OCI-M2 (cell line): ENCODE data around the gene UBR7.
A peak's percentile ranks its signal among the peaks of the same experiment; 100 is the strongest.
"Not testable (repeated sequence)": the region's sequence is repeated elsewhere in the genome, so short reads cannot be mapped to it uniquely, and the experiment has no call there.

Experiments
- DNase-seq: peaks from one replicate; lab custom pipeline; 2025; ENCODE audit not compliant: unreplicated experiment; lab: John Stamatoyannopoulos, UW

UBR7 gene, protein sequence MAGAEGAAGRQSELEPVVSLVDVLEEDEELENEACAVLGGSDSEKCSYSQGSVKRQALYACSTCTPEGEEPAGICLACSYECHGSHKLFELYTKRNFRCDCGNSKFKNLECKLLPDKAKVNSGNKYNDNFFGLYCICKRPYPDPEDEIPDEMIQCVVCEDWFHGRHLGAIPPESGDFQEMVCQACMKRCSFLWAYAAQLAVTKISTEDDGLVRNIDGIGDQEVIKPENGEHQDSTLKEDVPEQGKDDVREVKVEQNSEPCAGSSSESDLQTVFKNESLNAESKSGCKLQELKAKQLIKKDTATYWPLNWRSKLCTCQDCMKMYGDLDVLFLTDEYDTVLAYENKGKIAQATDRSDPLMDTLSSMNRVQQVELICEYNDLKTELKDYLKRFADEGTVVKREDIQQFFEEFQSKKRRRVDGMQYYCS

DNA sequence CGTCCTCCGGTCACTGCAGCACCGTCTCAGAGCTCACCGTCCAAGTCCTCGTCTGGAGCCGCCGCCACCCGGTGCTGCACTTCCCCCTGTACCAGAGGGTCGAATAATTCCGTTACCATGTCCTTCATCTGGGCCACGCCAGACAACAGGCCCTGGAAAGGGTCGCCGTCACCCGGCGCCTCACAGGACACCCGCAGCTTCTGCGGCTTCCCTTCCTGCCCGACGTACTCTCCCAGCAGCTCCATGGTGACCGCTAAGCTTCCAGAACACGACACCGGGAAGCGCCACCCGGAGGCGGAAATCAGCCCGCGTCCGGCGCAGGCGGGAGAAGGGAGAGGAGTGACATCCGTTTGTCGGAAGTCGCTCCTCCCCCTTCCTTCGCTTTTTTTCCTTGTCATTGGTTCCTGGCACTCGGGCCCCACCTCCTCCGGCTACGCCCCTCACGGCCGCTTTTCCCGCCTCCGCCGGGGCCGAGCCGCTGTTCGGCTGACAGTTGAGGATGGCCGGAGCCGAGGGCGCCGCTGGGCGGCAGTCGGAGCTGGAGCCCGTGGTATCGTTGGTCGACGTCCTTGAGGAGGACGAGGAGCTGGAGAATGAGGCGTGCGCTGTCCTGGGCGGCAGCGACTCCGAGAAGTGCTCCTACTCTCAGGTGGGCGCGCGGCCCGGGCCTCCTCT is at the start of gene UBR7, which contains the start of gene GON7:
Gene UBR7, plus strand, starts transcription at position 464 of the 675 bp plus-strand sequence. Its CDS starts 36 bp downstream, at position 500.
Gene GON7, minus strand, starts transcription at position 273 of the 675 bp plus-strand sequence. Its CDS starts 28 bp downstream, at position 245.
- DNase-seq: peak; percentile 88

DNA sequence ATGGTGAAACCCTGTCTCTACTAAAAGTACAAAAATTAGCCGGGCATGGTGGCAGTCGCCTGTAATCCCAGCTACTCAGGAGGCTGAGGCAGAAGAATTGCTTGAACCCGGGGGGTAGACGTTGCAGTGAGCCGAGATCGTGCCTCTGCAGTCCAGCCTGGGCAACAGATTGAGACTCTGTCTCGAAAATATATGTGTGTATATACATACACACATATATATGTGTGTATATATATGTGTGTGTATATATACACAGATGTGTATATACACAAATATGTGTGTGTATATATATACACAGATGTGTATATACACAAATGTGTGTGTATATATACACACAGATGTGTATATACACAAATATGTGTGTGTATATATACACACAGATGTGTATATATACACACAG is 48.7 kb upstream of the UBR7 start:
- not testable (repeated sequence) for DNase-seq

DNA sequence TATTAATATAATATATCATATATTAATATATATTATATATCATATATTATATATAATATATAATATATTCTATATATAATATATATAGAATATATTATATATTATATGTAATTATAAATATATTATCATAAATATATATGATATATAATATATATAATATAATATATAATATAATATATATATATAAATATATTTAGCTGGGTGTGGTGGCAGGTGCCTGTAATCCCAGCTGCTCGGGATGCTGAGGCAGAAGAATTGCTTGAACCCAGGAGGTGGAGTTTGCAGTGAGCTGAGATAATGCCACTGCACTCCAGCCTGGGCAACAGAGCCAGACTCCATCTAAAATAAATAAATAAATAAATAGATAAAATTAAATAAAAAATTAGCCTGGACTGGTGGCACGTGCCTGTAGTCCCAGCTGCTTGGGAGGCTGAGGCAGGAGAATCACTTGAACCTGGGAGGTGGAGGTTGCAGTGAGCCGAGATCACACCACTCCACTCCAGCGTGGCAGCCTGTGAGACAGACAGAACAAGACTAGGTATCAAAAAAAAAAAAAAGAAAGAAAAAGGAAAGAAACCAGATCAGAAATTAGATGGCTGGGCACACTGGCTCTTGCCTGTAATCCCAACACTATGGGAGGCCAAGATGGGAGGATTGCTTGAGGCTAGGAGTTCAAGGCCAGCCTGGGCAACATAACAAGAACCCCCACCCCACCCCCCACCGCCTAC is 47.3 kb upstream of the UBR7 start:
- not testable (repeated sequence) for DNase-seq

DNA sequence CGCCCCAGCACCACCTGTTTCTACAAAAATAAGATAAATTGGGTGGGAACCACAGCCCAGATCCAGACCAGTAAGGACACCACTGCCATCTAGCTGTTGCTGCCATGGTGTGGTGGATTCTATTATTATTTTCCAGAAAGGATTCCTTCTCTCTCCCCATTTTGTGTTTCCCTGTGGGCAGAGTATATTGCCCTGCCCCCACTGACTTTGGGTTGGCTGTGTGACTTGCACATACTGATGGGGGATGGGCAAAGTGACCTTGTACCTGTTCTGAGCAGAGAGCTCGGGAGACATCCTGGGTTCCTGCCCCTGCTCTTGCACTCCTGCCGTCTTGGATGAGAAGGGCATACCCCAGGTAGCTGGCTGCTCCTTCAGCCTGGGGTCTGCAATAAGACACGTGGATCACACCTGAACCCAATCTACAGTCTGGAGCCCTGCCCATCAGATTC is 46.7 kb upstream of the UBR7 start:
- DNase-seq: no peak

DNA sequence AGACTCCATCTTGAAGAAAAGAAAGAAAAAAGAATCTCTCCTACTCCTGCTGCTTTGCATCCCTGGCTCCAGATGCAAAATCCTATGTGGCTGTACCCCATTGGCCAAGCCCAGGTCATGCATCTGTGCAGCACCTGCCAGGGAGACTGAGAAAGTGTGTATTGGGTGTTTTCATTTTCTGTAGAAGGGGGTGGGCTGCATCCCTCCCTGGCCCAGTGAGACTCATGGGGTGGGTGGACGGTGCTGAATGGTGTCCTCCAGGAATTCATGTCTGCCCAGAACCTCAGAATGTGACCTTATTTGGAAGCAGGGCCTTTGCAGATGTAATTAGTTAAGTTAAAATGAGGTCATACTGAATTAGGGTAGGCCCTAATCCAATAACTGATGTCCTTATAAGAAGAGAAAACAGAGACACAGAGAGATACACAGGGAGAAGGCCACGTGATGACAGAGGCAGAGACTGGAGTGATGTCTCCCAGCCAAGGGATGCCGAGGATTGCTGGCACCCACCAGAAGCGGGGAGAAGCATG is 45.6 kb upstream of the UBR7 start:
- no peak for DNase-seq

DNA sequence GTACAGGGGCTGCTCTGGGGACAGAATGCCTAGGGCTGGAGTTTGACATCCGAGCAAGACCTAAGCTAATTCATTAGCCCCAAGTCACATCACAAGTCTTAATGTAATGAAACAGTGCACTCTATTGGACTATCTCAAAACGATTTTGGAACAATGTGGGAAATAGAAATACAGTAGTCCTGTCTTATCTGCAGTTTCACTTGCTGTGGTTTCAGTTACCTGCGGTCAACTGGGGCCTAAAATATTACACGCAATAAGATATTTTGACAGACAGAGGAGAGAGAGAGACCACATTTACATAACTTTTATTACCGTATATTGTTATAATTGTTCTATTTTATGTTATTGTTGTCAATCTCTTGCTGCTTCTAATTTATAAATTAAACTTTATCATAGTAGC is 43.5 kb upstream of the UBR7 start:
- DNase-seq: peak; percentile 22

DNA sequence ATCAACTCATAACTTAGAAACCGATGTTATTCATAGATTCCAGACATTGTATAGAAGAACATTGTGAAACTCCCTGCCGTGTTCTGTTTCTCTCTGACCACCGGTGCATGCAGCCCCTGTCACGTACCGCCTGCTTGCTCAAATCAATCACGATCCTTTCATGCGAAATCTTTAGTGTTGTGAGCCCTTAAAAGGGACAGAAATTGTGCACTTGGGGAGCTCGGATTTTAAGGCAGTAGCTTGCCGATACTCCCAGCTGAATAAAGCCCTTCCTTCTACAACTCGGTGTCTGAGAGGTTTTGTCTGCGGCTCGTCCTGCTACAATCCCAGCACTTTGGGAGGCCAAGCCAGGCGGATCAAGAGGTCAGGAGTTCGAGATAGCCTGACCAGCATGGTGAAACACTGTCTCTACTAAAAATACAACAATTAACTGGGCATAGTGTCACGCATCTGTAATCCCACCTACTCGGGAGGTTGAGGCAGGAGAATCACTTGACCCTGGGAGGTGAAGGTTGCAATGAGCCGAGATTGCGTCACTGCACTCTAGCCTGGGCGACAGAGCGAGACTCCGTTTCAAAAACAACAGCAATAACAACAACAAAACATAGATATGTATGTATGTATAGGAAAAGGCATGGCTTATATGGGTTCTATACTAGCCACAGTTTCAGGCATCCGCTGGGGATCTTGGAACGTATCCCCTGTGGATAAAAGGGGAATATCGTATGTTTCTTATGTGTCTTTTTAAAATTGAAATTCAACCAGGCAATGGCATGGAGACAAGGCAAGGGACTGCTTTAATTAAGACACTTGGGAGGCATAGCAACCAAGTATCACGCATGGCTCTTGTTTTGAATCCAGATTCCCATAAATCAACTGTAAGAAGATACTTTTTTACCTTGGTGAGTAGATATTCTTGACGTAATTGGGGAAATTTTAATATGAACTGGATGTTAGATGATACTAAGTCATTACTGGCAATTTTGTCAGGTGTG is 41.5 kb upstream of the UBR7 start:
- DNase-seq: not testable (repeated sequence)

DNA sequence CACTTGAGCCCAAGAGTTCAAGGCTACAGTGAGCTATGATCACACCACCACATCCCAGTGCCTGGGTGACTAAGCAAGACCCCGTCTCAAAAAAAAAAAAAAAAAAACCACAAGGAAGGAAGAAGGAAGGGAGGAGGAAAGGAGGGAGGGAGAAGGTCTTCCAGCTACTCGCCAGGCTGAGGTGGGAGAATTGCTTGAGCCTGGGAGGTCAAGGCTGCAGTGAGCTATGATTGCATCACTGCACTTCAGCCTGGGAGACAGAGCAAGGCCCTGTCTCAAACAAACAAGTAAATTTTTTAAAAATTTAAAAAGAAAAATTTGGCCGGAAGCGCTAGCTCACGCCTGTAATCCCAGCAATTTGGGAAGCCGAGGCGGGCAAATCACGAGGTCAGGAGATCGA is 38.4 kb upstream of the UBR7 start:
- DNase-seq: not testable (repeated sequence)

DNA sequence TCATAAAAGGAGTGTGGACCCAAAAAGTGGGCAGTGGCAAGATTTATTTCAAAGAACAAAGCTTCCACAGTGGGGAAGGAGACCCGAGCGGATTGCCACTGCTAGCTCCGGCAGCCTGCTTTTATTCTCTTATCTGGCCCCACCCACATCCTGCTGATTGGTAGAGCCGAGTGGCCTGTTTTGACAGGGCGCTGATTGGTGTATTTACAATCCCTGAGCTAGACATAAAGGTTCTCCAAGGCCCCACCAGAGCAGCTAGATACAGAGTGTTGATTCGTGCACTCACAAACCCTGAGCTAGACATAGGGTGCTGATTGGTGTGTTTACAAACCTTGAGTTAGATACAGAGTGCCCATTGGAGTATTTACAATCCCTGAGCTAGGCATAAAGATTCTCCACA is 37.4 kb upstream of the UBR7 start:
- not testable (repeated sequence) for DNase-seq

DNA sequence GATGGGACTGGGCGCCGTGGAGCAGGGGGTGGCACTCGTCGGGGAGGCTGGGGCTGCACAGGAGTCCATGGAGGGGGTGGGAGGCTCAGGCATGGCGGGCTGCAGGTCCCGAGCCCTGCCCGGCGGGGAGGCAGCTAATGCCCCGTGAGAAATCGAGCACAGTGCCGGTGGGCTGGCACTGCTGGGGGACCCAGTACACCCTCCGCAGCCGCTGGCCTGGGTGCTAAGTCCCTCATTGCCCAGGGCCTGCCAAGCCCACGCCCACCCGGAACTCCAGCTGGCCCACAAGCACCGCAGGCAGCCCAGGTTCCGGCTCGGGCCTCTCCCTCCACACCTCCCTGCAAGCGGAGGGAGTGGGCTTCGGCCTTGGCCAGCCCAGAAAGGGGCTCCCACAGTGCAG is 36.9 kb upstream of the UBR7 start:
- DNase-seq: not testable (repeated sequence)

DNA sequence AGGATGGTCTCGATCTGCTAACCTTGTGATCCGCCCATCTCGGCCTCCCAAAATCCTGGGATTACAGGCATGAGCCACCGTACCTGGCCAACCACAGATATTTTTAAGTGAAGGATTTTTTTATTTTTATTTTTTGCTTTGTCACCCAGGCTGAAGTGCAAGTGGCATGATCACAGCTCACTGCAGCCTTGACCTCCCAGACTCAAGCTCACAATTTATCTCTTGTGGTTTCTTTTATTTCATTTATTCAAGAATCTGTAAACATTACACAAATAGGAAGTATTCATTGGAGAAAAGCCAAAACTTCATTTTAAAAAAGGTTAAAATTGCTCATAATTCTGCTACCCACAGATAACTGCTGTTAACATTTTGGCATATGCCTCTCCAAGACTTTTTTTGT is 35.7 kb upstream of the UBR7 start:
- no peak for DNase-seq

DNA sequence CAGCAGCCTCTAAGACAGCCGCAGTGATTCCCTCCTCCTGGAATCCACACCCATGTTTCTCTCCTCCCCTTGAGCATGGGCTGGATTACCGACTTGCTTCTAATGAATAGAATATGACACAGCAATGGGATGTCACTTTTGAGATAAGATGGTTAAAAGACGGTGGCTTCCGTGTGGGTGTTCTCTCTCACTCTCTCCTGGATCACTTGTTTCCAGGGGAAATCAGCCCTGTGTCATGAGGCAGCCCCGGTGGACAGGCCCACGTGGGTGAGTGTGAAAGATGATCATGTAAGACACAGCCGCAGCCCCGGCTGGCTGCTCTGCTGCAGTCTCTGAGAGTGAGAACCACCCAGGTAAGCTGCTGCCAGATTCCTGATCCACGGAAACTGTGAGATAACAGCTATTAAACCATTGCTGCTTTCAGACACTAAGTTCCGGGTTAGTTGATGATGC is 33.1 kb upstream of the UBR7 start:
- no peak for DNase-seq

DNA sequence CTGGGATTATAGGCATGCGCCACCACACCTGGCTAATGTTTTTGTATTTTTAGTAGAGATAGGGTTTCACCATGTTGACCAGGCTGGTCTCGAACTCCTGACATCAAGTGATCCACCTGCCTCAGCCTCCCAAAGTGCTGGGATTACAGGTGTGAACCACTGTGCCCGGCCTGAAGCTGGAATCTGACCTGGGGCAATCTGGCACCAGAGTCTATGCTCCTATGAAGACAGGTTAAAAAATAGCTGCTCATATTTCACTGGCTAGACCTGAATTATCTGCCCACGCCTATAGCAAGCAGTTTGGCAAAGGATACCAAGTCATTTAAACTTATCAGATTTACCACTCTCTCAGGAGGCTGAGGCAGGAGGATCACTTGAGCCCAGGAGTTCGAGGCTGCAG is 32.3 kb upstream of the UBR7 start:
- not testable (repeated sequence) for DNase-seq

DNA sequence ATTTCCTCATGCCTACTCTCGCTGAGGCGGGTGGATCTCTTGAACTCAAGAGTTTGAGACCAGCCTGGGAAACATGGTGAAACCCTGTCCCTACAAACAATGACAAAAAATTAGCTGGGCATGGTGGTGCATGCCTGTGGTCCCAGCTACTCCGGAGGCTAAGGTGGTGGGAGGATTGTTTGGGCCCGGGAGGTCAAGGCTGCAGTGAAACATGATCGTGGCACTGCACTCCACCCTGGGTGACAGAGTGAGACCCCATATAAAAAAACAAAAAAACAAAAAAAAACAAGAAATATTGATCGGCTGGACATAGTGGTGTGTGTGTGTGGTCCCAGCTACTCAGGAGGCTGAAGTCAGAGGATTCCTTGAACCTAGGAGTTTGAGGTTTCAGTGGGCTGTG is 31.6 kb upstream of the UBR7 start:
- no peak for DNase-seq

DNA sequence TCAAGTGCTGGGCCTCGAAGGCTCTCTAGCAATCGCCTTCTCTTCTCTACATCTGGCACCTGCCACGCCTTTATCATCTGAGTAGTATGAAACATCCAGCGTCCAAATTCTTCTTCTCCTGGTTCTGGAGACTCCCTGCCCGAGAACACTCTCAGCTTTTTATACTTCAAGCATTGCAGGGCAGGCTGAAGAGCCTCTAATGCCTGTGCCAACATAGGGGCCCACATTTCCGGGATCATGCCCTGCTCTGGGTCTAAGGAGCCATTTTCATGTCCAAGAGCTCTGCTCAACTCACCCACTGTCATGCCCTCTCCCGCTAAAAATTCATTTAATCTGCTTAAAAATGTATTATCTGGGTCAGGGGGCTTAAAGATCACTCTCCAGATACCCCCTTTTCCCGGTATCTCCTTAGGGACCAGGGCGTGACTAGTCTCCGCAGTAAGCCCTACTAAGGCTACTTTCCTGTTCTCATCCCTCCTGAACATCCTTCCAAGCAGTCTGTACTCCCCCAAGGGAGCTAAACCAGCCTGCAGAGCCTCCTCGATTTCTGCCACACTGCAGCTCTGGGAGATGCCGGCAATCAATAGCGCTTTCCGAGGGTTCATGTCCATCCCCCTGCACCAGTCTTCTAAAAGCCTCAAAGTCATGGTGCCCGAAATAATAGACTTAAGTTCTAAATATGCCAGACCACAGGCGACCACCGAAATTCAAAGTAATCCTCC is 23.3 kb upstream of the UBR7 start:
- no peak for DNase-seq

DNA sequence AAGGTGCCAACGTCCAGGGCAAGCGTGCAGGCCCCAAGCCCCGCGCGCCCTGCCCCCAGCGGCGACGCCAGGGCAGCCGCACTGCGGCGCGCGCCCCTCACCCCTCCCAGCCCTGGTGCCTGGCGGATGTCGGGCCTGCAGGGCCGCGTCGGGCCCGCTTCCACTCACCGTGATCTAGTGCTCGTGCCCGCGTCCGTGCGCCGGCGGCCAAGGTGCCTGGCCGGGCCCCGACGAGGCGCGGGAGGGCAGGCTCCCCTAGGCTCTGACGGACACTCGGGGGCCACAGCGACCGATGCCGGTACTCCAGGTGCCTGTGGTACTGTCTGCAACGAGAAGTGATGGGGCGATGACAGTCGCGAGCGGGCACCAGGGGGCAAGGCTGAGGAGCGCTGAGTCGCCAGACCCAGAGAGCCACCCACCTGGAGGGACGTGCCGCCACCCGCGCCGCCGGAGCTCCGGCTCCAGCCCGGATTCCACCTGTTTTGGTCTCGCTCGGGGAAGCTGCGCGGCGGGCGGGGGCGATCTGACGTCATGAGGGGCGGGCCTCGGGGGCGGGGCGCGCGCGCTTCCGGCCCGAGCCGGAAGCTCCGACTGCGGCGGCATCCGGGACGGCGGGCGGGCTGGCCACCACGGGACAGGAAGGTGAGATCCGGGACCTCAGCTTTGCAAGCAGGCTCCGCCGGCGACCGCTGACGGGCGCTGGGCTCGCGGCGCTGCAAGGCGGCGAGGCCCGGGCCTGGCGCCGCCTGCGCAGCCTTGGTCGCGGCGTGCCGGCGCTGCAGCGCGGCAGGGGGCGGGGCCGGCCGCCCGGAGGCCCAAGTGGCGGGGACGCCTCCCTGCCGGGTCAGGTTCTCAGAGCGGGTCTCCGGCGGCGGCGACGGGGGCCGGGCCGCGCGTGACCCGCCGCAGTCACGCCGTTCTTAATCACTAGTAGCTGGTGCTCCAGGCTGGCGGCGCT is 22.4 kb upstream of the UBR7 start, which contains the start of the genes LYSET and MOAP1:
Gene LYSET, plus strand, starts transcription at position 927 of the 958 bp plus-strand sequence. CDS start 89 bp downstream, outside the sequence.
Gene MOAP1, minus strand, starts transcription at position 507 of the 958 bp plus-strand sequence. CDS start 655 bp downstream, outside the sequence.
- DNase-seq: no peak

DNA sequence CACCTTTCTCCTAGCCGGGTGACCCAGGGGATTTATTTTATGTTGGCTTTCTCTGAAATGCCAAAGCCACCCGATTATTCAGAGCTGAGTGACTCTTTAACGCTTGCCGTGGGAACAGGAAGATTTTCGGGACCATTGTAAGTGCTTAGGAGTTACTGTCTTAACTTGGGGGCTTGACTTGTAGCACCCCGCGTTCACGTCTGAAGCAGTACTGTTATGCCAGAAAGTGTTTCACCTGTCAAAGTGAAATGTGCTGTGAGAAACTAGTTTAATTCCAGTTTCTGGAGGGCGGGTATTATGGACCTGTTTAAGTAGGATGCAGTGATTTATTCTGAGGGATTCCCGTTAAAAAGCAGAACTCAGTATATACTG is 21.7 kb upstream of the UBR7 start:
- DNase-seq: no peak

DNA sequence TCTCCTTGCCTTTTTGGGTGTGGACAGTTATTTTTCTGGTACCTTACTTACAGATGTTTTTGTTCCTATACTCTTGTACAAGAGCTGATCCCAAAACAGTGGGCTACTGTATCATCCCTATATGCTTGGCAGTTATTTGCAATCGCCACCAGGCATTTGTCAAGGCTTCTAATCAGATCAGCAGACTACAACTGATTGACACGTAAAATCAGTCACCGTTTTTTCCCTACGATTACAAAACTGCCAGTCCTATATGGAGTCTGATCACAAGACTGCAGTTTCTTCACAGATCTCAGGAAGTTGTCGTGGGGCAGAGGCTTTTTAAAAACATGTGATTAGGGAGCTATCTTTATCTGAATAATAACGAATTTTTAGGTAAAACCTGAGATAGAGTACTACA is 20.6 kb upstream of the UBR7 start:
- no peak for DNase-seq
